HG03354 (cell line): ENCODE results near the gene CDK13.

Experiments used
- ATAC-seq: cut with Tn5 transposase; IDR thresholded peaks from one replicate; pipeline ENCODE4 v1.9.1; 2021; ENCODE audit warnings: mild to moderate bottlenecking; ENCODE audit not compliant: unreplicated experiment, poor library complexity, severe bottlenecking

CDK13 gene

GRCh38 chr7:40000734-40001315 is 50.8 kb downstream of the CDK13 start:
- ATAC-seq = no peak

DNA sequence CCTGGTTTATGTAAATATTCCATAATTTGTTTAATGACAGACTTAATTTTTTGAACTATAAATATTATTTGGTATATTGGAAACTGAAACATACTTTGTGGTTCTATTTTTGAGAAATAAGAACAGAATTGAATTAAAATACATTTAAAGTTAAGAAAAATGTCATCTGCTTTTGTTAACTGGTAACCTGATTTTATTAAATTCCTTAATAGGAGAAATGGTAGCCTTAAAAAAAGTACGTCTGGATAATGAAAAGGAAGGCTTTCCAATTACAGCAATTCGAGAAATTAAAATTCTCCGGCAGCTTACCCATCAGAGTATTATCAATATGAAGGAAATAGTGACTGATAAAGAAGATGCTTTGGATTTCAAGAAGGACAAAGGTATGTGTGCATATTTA is 51.6 kb downstream of the CDK13 start:
- no peak for ATAC-seq

GRCh38 chr7:40003597-40003996 is 53.5 kb downstream of the CDK13 start:
- no peak for ATAC-seq

- no peak for ATAC-seq
Observed at GRCh38 chr7:40008223-40008815, 58.3 kb downstream of the CDK13 start.

DNA sequence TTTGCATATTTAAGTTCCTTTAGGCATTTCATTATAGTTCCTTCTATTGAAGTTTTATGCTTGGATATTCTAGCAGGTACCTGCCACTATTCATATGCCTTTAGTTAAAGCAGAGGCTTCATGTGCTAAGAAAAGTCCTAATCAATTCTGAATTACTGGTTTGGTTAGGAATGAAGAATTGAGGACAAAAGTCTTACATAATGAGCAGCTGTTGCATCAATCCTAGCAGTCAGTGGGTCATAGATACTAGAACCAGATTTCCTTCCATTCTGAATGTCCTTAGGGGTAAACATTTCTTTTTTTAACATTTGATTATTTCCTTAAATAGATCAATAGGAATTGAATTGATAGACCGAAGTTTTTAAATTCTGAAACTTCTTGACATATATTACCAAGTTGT is 59.2 kb downstream of the CDK13 start:
- ATAC-seq = no peak

DNA sequence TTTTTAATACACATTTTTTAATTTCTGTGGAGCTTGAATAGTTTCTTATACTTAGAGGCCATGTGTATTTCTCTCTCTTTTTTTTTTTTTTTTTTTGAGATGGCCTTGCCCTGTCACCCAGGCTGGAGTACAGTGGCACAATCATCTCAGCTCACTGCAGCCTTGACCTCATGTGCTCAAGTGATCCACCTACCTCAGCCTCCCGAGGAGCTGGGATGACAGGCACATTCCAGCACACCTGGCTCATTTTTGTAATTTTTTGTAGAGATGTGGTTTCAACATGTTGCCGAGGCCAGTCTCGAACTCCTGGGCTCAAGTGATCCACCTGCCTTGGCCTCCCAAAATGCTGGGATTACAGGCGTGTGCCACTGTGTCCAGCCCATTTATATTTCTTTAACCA is 64.3 kb downstream of the CDK13 start:
- ATAC-seq = no peak

DNA sequence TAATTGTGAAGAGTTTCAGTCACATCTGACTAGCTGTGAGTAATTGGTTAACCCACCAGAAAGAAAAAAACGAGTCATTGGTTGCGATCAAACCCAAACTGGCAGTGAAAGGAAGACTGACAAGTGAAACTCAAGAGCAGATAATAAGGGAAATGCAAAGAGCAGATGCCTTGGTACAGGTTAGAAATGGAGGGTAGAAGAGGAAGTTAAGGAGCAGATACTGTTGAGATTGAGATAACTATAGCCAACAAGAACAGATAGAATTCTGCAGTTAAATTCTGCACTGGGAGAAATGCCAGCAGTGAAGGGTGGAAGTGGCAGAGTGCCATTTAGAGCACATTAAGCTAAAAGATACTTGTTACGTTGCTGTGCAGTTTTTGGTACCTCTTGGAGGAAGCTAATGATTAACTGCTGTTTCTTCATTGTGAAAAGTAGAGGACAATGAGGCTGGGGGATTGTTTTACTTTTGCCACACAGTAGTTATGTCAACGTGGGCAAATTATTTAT is 65.8 kb downstream of the CDK13 start:
- ATAC-seq = peak; percentile 89

- ATAC-seq = no peak
Observed at GRCh38 chr7:40019558-40019957, 69.5 kb downstream of the CDK13 start.

GRCh38 chr7:40024048-40024447 is 74.0 kb downstream of the CDK13 start:
- no peak for ATAC-seq

DNA sequence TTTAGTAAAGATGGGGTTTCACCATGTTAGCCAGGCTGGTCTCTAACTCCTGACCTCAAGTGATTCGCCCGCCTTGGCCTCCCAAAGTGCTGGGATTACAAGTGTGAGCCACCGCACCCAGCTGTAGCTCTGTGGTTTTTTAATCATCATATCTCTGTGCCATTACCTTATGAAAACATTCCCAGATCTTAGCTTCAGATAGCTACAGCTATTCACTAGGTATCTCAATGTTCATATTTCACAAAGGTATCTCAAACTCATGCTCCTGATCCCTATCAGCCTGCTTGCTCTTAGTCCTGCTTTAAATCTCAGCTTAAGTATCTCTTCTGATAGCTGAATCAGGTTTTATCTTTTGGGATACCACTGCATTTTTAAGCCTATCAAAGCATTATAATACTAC is 74.8 kb downstream of the CDK13 start:
- no peak for ATAC-seq

DNA sequence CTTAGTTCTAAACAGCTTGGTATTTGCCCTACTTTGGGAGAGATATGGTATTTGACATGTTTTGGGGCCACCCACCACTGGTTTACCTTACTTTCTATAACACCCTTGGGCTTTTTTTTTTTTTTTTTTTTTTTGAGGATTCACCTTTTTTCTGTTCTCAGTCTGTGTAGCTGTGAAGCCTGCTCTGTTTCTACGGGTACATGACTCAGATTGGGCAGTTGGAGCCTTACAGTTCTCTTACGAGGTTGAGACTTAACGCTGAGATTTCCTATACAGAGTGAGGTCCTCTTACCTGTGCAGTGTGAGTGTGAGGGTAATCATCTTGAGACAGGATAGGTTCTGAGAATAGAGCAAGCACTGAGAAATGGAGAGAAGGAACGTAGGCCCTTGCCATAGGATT is 77.5 kb downstream of the CDK13 start:
- ATAC-seq = no peak

GRCh38 chr7:40033826-40034225 is 83.8 kb downstream of the CDK13 start:
- ATAC-seq = no peak

GRCh38 chr7:40041456-40041855 is 91.4 kb downstream of the CDK13 start:
- no peak for ATAC-seq

DNA sequence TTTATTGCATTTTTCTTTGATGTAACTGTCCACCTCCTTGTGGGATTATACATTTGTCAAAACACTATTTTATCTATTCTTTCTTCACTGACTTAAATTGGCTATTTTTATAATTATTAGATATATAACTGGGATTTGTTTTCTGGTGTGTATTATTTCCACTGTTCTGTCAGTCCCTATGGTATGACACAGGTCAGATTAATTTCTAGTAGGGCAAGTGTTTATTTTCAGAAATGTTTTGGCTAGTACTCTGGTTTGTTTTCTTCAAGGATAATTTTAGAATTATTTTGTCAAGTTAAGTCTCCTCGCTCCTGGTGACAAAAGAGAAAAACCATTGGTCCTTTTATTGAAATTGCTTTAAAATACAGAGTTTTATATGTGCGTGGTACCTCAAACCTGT is 93.1 kb downstream of the CDK13 start:
- ATAC-seq = no peak

DNA sequence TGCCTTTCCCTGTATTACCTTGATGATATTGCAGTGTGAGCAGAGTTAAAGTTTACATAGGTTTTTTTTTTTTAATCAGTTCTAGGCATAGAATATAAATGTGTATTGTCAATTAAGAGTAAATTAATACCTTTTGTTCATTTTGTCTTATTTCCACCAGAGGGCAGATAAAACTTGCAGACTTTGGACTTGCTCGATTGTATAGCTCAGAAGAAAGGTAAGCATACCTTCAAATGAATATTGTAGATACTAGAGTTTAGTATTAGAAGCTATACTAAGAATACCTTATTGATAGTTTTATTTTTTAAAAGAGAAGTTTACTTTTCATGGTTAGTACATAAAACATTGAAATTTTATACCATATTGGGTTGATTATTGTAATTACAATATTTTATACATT is 97.6 kb downstream of the CDK13 start:
- ATAC-seq = no peak

GRCh38 chr7:40057292-40057691 is 107.2 kb downstream of the CDK13 start:
- no peak for ATAC-seq

- no peak for ATAC-seq
Observed at GRCh38 chr7:40058026-40058425, 108.0 kb downstream of the CDK13 start.

DNA sequence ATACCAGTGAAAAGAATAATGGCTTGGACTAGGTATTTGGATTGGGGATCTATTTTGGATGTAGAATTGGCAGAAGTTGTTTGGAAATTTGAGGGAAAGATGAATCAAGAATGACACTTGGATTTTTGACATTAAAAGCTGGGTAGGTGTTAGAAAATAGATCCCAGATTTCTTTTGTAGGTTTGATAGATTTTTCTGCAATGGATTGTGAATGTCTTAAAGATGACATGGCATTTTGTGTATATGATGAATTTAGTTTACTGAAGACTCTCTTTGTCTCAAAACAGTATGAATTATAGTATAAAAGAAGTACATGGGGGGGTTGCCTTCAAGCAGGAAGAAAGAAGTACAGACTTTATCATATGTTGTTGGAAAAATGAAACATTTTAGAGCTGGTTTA is 108.6 kb downstream of the CDK13 start:
- ATAC-seq = no peak

DNA sequence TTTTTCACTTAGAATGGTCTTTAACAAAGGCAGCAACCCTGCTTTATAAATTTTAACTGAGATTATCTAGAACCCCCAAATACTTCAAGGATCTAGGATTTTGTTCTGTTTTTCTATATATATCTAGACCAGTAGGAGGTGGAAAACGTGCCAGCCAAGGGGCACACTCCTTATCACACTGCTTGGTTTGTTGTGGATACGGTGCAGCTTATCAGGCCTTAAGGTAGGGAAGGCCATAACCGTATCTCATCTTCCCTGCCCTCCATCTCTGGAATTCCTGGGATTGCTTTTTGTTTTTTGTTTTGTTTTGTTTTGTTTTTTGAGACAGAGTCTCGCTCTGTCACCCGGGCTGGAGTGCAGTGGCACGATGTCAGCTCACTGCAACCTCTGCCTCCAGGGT is 109.0 kb downstream of the CDK13 start:
- no peak for ATAC-seq

GRCh38 chr7:40072268-40072667 is 122.2 kb downstream of the CDK13 start:
- peak; percentile 75 for ATAC-seq

GRCh38 chr7:40073239-40073638 is 123.2 kb downstream of the CDK13 start:
- no peak for ATAC-seq

- no peak for ATAC-seq
Observed at GRCh38 chr7:40077849-40078248, 127.8 kb downstream of the CDK13 start.
